Cardiac fibroblast (primary cell): ENCODE results near the gene TCF12.

Source experiments
- DNase-seq, 2 donors: peaks; one replicate each; pipeline versions ENCODE4 v3.0.0 to v3.0.0-alpha.2; 2010; ENCODE audit warnings: low read depth in 2 of 2
- H3K4me3 ChIP-seq, 2 donors: replicated peaks in 1 of 2; 1 replicate in 1 of 2; 2 replicates in 1 of 2; pipeline ENCODE4 v1.5.1; 2011; ENCODE audit warnings: low read depth in 2 of 2, low read length in 2 of 2, mild to moderate bottlenecking in 2 of 2, moderate library complexity in 1 of 2
- CTCF ChIP-seq: IDR thresholded peaks from one replicate; pipeline ENCODE4 v1.5.1; 2011; ENCODE audit warnings: low read depth, mild to moderate bottlenecking, low read length, inconsistent platforms

The TCF12 gene

GRCh38 chr15:57184502-57184901 lies 266.1 kb downstream of the TCF12 start:
- no peak for TF ChIP-seq CTCF
- DNase-seq = no peak
- no peak overlapping the region for H3K4me3 ChIP-seq

- TF ChIP-seq CTCF = no peak
These were observed 267.1 kb downstream of the TCF12 start for GRCh38 chr15:57185507-57186074.

GRCh38 chr15:57189466-57189865 lies 271.0 kb downstream of the TCF12 start:
- no peak for TF ChIP-seq CTCF
- DNase-seq = no peak

More at GRCh38 chr15:57185507-57186074, 267.1 kb downstream of the TCF12 start:
- H3K4me3 ChIP-seq = no peak overlapping the region
- no peak for DNase-seq

GRCh38 chr15:57190208-57190607 lies 271.8 kb downstream of the TCF12 start:
- TF ChIP-seq CTCF = no peak

More at GRCh38 chr15:57189466-57189865, 271.0 kb downstream of the TCF12 start:
- H3K4me3 ChIP-seq = no peak overlapping the region

GRCh38 chr15:57193161-57193560 lies 274.7 kb downstream of the TCF12 start:
- TF ChIP-seq CTCF = no peak
- DNase-seq = no peak
- no peak overlapping the region for H3K4me3 ChIP-seq

More at GRCh38 chr15:57190208-57190607, 271.8 kb downstream of the TCF12 start:
- H3K4me3 ChIP-seq = no peak overlapping the region
- no peak for DNase-seq

GRCh38 chr15:57195326-57195725 lies 276.9 kb downstream of the TCF12 start:
- DNase-seq = no peak
- TF ChIP-seq CTCF = no peak
- no peak overlapping the region for H3K4me3 ChIP-seq

- no peak overlapping the region for H3K4me3 ChIP-seq
- DNase-seq = peak in 1 of 2 donors; percentile 42
- TF ChIP-seq CTCF = no peak
These were observed 278.4 kb downstream of the TCF12 start for GRCh38 chr15:57196865-57197264.
